ENCODE data around the gene TMEM196.

- TF ChIP-seq CTCF (IDR thresholded peaks at IDR 0.05; ENCODE audit: low read depth, low read length, poor library complexity, severe bottlenecking) (no peak), EZH2phosphoT487 (IDR thresholded peaks at IDR 0.05; ENCODE audit: borderline replicate concordance, low read length) (no peak)
Observed at GRCh38 chr7:19674266-19674960, 99.0 kb downstream of the TMEM196 start.
